Stimulated activated naive CD8-positive, alpha-beta T cell treated with anti-CD3 and anti-CD28 coated beads, Interleukin-15, Interleukin-2, amounts not matched to agents 100 ng/mL and 50 ng/mL, for 24 hours (primary cell): ENCODE measurements around the gene COL15A1.

Experiments used
- H3K27ac Mint-ChIP-seq: one replicate; pipeline ENCODE4 v1.8.0; 2021; ENCODE audit warnings: mild to moderate bottlenecking, mixed read lengths
- H3K27me3 Mint-ChIP-seq: one replicate; pipeline ENCODE4 v1.8.0; 2021; ENCODE audit warnings: mixed read lengths
- H3K36me3 Mint-ChIP-seq: one replicate; pipeline ENCODE4 v1.8.0; 2021; ENCODE audit warnings: low read depth, mixed read lengths
- H3K4me1 Mint-ChIP-seq: one replicate; pipeline ENCODE4 v1.8.0; 2021; ENCODE audit warnings: low read depth, mixed read lengths
- H3K4me3 Mint-ChIP-seq: one replicate; pipeline ENCODE4 v1.8.0; 2021; ENCODE audit warnings: mild to moderate bottlenecking, mixed read lengths
- H3K9me3 Mint-ChIP-seq: one replicate; pipeline ENCODE4 v1.8.0; 2021; ENCODE audit warnings: mixed read lengths

Gene COL15A1

DNA sequence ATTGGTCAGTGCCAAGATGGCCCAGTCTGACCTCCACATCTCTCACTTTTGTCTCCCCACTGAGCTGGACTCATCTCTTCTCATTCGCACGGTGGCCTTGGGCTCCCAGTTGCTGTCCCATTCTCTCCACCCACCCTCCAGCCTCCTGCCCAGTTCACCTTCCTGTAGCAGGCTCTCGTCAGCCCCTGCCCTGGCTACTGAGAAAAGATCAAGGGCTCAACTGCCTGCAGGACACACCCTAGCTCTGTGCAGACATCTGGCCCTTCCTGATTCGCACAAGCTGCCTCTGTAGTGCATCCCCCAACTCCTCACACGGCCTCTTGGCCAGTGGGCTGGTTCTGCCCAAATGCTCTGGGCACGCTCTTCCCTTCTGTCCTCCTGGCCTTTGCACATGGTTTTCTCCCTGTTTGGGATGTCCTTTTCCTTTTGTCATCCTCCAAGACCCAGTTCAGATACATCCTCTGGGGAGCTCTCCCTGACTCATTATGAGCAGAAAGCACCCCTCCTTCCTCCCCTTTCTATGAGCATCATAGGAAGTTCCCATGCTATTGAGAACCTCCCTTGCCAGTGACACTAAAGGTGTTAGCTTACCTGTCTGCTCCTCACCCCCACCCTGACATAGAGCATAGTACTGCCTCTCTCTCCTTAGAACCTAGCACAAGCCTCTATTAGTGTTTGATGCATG lies 82.7 kb downstream of the COL15A1 start:
- H3K4me3 Mint-ChIP-seq: no peak overlapping the region
- H3K4me1 Mint-ChIP-seq: peaks cover 17% of the 10 kb centered on the region

DNA sequence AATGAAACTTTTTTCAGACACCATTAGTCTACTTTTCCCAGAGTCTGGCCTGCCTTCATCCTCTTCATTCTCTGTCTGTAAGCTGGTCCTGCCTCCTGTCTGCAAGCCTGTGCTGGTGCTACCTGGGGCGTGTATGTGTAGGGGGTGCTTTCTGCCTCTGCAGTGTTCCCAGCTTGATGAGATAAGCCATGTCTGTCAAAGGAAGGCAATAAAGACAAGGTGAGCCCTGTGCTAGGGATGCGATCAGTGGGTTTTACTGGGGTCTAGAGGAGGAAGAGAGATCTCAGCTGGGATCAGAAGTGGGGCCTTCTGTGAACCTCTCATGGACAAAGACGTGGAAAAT lies 83.2 kb downstream of the COL15A1 start:
- Mint-ChIP-seq H3K36me3 (no peaks in the 10 kb centered on the region), H3K27ac (no peak overlapping the region), H3K27me3 (no peaks in the 10 kb centered on the region), H3K4me1 (peaks cover 17% of the 10 kb centered on the region), H3K9me3 (no peaks in the 10 kb centered on the region), H3K4me3 (no peak overlapping the region)

More for the DNA sequence above, 82.7 kb downstream of the COL15A1 start:
- Mint-ChIP-seq H3K27me3 (no peaks in the 10 kb centered on the region), H3K27ac (no peak overlapping the region), H3K36me3 (no peaks in the 10 kb centered on the region), H3K9me3 (no peaks in the 10 kb centered on the region)

GRCh38 chr9:99027443-99027842 lies 83.7 kb downstream of the COL15A1 start:
- Mint-ChIP-seq H3K4me3 (no peak overlapping the region), H3K36me3 (no peaks in the 10 kb centered on the region), H3K4me1 (peaks cover 17% of the 10 kb centered on the region), H3K27me3 (no peaks in the 10 kb centered on the region), H3K9me3 (no peaks in the 10 kb centered on the region), H3K27ac (no peak overlapping the region)

- Mint-ChIP-seq H3K4me3 (no peak overlapping the region), H3K4me1 (peaks cover 17% of the 10 kb centered on the region), H3K36me3 (no peaks in the 10 kb centered on the region), H3K9me3 (no peaks in the 10 kb centered on the region), H3K27ac (no peak overlapping the region), H3K27me3 (no peaks in the 10 kb centered on the region)
Measured at GRCh38 chr9:99029083-99029645, 85.5 kb downstream of the COL15A1 start.

- Mint-ChIP-seq H3K27me3 (no peaks in the 10 kb centered on the region), H3K36me3 (no peaks in the 10 kb centered on the region), H3K4me3 (no peak overlapping the region), H3K27ac (no peak overlapping the region), H3K4me1 (peaks cover 17% of the 10 kb centered on the region), H3K9me3 (no peaks in the 10 kb centered on the region)
Measured at GRCh38 chr9:99030092-99030511, 86.4 kb downstream of the COL15A1 start.

GRCh38 chr9:99030610-99031109 lies 87.0 kb downstream of the COL15A1 start:
- H3K27me3 Mint-ChIP-seq: no peaks in the 10 kb centered on the region
- no peak overlapping the region for H3K4me3 Mint-ChIP-seq
- H3K9me3 Mint-ChIP-seq: no peaks in the 10 kb centered on the region
- no peak overlapping the region for H3K27ac Mint-ChIP-seq
- no peaks in the 10 kb centered on the region for H3K36me3 Mint-ChIP-seq
- peaks cover 20% of the 10 kb centered on the region for H3K4me1 Mint-ChIP-seq

DNA sequence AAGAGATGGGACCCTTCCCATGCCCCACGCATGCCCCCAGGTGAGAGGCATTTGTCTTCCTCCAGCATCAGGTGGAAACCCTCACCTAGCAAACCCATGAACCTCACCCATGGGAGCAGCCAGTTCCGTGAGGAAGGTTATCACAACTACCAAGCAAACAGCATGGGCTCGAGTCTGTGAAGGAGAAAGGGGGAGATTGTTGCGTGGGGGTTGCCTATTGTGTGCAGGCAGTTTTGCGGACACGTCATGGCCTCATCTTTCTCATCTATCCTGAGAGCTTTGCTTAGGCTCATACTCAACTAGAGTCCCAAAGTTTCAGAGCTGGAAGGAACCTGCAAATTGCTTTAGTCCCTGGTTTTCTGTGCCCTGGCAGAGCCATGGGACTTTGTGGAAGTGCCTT lies 87.6 kb downstream of the COL15A1 start:
- H3K4me1 Mint-ChIP-seq: peaks cover 22% of the 10 kb centered on the region
- no peaks in the 10 kb centered on the region for H3K9me3 Mint-ChIP-seq

GRCh38 chr9:99031994-99032393 lies 88.3 kb downstream of the COL15A1 start:
- no peak overlapping the region for H3K4me3 Mint-ChIP-seq
- H3K9me3 Mint-ChIP-seq: no peaks in the 10 kb centered on the region
- no peak overlapping the region for H3K27ac Mint-ChIP-seq
- H3K36me3 Mint-ChIP-seq: no peaks in the 10 kb centered on the region
- peaks cover 16% of the 10 kb centered on the region for H3K4me1 Mint-ChIP-seq
- no peaks in the 10 kb centered on the region for H3K27me3 Mint-ChIP-seq

More for the DNA sequence above, 87.6 kb downstream of the COL15A1 start:
- Mint-ChIP-seq H3K27me3 (no peaks in the 10 kb centered on the region), H3K36me3 (no peaks in the 10 kb centered on the region), H3K27ac (no peak overlapping the region), H3K4me3 (no peak overlapping the region)

DNA sequence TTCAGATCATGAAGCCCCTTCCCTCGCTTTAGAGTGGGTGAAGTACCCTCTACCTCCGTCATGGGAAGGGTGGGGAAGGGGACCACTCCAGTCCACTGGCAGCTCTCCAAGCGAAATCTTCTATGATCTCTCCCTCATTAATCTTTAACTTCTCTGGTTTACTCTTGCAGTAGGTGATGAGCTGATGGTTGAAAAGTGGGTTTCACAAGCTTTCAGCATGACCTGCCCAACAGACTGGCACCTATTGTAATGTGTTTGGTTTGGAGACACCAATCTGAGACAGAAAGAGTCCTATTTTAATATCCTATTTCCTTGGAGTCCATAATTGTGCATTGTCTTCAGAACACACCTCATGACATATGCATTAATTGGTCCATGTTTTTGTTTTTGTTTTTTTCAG lies 90.4 kb downstream of the COL15A1 start:
- no peak overlapping the region for H3K27ac Mint-ChIP-seq
- H3K27me3 Mint-ChIP-seq: no peaks in the 10 kb centered on the region
- H3K9me3 Mint-ChIP-seq: no peaks in the 10 kb centered on the region
- peaks cover 6% of the 10 kb centered on the region for H3K4me1 Mint-ChIP-seq
- H3K4me3 Mint-ChIP-seq: no peak overlapping the region
- no peaks in the 10 kb centered on the region for H3K36me3 Mint-ChIP-seq

DNA sequence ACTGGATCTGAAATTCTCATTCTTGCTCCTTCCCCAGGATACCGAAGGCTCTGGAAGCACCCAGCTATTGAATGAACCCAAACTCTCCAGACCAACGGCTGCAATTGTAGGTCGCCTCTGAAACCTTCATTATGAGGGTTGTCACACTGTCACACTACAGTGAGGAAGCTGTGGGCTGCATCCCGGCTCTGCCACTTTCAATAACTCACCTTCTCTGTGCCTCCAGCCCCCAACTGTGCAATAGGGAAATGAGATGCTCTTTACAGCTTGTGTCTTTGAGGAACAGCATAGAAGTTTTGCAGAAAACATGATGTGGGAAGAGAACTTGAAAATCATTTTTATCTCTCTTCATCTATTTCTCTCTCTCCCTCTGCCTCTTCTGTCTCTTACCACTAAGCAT lies 91.6 kb downstream of the COL15A1 start:
- Mint-ChIP-seq H3K36me3 (no peaks in the 10 kb centered on the region), H3K9me3 (no peaks in the 10 kb centered on the region), H3K4me3 (no peak overlapping the region), H3K27me3 (no peaks in the 10 kb centered on the region), H3K27ac (no peak overlapping the region), H3K4me1 (peaks cover 15% of the 10 kb centered on the region)

- no peaks in the 10 kb centered on the region for H3K9me3 Mint-ChIP-seq
- H3K27ac Mint-ChIP-seq: no peak overlapping the region
- no peaks in the 10 kb centered on the region for H3K27me3 Mint-ChIP-seq
- no peak overlapping the region for H3K4me3 Mint-ChIP-seq
- H3K4me1 Mint-ChIP-seq: peaks cover 27% of the 10 kb centered on the region
- no peaks in the 10 kb centered on the region for H3K36me3 Mint-ChIP-seq
Measured at GRCh38 chr9:99037769-99038483, 94.2 kb downstream of the COL15A1 start.

DNA sequence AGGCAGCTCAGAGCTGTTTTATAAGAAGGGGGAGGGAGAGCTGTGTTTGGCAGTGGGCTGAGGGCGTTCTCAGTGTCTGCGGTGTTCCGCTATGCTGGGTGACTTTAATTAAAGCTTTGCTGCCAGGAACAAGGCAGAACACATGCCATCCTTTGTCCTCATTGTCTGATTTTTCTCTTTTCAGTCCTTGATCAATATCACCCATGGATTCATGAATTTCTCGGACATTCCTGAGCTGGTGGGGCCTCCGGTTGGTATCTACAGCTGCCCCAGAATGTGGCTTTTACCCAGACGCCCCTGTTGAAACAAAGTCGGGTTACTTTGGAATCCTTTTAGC lies 94.7 kb downstream of the COL15A1 start:
- peaks cover 27% of the 10 kb centered on the region for H3K4me1 Mint-ChIP-seq
- H3K27ac Mint-ChIP-seq: no peak overlapping the region
- H3K4me3 Mint-ChIP-seq: no peak overlapping the region
- H3K36me3 Mint-ChIP-seq: no peaks in the 10 kb centered on the region
- no peaks in the 10 kb centered on the region for H3K9me3 Mint-ChIP-seq
- no peaks in the 10 kb centered on the region for H3K27me3 Mint-ChIP-seq

GRCh38 chr9:99039505-99040182 lies 95.9 kb downstream of the COL15A1 start:
- Mint-ChIP-seq H3K36me3 (no peaks in the 10 kb centered on the region), H3K9me3 (peaks cover 7% of the 10 kb centered on the region), H3K27ac (no peak overlapping the region), H3K27me3 (no peaks in the 10 kb centered on the region), H3K4me1 (peaks cover 27% of the 10 kb centered on the region), H3K4me3 (no peak overlapping the region)

DNA sequence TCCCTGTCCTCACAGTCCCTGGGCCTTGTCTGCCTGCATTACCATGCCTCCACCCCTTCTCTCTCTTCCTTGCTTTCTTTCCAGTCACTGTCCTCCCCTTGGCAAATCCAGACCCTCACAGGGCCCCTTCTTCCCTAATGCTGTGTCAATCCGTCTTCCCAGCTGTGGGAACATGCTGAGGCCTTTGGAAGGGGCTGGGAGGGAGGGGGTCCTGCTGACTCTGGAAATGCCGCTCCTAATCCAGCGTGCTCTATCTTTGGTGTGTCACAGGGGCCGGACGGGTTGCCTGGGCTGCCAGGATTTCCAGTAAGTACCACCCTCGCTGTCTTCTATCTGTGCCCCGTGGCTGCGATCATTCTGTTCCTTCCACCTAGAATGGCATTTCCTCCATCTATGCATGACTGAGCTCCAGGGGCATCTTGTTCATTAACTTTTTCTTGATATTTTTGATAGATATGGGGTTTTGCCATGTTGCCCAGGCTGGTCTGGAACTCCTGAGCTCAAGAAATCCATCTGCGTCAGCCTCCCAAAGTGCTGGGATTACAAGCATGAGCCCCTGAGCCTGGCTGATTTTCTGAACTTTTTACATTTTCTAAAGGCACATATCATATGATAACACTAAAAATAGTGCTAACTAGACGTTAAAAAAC lies 96.7 kb downstream of the COL15A1 start:
- H3K36me3 Mint-ChIP-seq: no peaks in the 10 kb centered on the region
- H3K9me3 Mint-ChIP-seq: peaks cover 10% of the 10 kb centered on the region
- no peaks in the 10 kb centered on the region for H3K27me3 Mint-ChIP-seq
- H3K4me3 Mint-ChIP-seq: no peak overlapping the region
- H3K4me1 Mint-ChIP-seq: peaks cover 26% of the 10 kb centered on the region
- no peak overlapping the region for H3K27ac Mint-ChIP-seq
